DMS79 (cell line): ENCODE measurements around the gene FOXJ1.

Experiments
- DNase-seq: peaks from one replicate; lab custom pipeline; 2025; lab: John Stamatoyannopoulos, UW

The FOXJ1 gene

DNA sequence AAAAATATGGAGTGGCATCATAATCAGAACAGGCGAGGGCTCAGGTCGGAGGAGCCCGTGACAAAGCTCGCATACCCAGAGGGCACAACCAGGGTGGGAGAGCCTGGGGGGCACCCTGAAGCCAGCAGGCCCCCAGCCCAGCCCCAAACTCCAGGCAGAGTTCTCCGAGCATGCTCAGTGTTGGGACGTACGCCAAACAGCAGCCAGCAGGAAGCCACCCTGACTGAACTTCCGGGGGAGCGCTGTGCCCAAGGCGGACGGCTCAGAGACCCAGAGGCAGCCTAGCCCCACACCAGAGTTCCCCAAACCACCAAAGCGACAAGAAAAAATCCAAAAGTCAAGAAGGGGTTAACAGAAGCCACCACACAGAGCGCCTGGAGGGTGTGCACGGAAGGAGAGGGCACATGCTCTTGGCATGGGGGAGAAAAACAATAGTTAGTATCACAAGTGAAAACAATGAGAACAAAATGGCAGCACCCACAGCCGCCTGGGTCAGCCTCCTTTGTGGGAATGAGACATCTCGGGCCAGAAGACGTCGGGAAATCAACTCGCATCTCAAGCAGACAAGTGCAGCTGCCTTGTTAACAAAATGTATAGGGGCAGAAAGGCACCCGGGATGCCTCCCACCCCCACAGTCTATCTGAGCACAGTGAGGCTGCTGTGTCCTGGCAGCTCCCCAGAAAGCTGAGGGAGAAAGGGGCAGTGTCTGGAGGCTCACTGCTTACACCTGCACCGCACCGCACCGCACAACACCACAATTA lies 49.3 kb downstream of the FOXJ1 start:
- no peak for DNase-seq

DNA sequence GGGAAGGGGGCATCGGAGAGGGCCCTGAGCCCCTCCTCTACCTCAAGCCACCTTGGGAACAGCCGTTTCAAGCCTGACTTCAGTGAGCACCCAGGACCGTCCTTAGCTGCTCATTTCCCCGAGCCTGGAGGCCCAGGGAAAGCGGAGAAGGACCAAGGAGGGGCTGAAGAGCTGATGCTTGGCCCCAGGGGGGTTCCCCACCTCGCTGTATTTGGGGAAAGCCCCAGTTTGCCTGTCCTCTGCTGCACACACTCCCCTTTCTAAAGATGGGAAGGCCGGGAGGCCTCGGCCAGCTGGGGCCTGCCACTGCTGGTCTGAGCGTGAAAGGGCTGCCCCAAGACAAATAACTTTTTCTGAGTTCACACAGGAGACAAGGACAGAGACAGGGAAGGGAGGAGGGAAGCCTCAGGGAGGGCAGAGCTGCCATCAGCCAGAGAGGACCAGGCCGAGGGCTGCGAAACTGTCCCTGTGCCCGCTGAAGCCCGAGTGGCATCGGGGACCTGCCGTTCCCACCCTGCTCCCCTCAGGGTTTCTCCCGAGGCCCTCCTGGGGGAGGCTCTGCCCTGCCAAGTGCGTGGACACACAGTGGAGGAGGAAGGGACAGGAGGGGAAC lies 50.4 kb downstream of the FOXJ1 start:
- DNase-seq = no peak

DNA sequence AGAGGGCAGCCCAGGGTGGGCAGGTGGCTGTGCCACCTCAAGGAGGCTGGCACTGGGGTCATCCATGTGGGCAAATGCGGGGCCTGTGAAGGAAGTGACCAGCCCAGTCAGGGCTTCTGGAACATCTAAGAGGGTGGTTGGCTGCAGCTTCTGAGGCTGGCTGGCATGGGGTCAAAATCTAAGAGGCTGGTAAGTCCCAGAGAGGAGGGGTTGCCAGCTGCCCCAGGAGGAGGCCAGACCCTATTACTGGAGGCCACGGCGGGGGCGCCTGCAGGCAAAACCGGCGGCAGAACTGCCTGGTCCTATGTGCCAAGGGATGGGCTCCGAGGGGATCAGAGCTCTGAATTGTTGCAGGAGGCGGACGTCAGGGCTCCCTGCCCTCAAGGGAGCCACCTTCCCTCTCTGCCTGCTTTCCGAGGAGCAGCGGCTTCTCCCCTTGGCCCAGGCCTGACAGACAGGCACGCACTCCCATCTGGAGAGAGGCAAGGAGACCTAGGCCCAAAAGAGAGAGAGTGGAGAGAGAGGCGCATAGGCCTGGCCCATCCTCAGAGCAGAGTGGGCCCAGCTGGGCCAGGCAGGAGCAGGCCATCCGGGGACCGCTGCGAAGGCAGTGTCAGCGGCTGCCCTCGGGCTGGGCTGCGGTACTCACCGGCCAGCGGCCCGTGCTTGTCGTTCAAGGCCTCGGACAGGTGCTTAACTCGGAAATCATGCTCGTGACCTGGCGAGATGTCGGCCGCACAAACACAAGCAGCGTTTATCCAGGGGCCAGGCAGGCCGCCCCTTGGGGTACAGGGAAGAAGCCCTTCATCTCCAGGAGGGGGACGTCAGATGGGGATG lies 51.1 kb downstream of the FOXJ1 start:
- DNase-seq = no peak

GRCh38 chr17:76088868-76089576 lies 52.0 kb downstream of the FOXJ1 start:
- DNase-seq = no peak

DNA sequence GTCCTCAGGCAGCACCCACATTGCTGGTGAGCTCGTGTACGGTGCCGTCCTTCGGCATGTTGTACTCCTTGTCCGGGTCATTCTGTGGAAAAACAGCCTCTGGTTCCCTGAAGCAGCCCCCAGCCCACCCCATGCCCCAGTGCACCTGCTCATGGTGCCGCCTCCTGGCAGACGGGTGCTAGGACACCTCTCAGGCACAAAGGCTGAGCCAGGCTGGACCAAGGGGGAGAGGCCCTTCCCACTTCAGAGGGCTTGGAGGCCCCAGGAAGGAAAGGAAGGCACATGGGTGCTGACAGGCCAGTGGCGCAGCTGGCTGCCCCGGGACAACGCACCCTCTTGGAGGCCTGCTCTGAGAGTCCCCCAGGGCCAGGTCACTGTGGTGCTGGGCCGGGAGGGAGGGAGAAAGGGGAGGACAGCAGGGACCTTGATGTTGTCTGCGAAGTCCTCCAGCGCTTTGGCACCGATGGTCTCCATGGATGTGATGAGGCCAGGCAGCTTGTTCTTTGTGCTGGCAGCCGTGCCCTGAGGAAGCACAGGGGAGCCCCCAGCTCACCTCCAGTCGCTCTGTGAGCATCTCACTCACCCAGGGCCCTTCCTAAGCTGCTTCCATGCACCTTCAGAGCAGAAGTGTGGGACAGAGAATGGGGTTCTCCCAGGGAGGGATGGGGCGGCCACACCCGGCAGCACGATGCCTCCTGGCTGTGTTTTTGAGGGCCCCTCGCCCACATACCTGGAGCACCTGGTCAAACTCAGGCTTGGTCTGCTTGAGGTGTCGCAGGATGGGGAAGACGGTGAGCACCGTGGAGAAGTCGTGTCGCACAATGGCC lies 52.8 kb downstream of the FOXJ1 start:
- DNase-seq = no peak

- no peak for DNase-seq
Measured at GRCh38 chr17:76087531-76087930, 53.5 kb downstream of the FOXJ1 start.

GRCh38 chr17:76086384-76086783 lies 54.7 kb downstream of the FOXJ1 start:
- no peak for DNase-seq
